Sciatic nerve (tissue), 2 donors: ENCODE data around the gene CRYBA4. TPM values are rescaled to one million over a fixed set of nuclear protein-coding genes. Genes with fewer than 3 reads are reported as not detected.
"Not testable (repeated sequence)": the region's sequence is repeated elsewhere in the genome, so short reads cannot be mapped to it uniquely, and the experiment has no call there.

Experiments used
- ATAC-seq: fragments of 200-7000 bp; cut with Tn5 transposase; one replicate; pipeline ENCODE4 v1.9.1; 2020; ENCODE audit warnings: mild to moderate bottlenecking, moderate library complexity
- DNase-seq: peaks from one replicate; pipeline ENCODE4 v3.0.0-alpha.2; 2020; ENCODE audit warnings: low spot score
- intact Hi-C: fragments of 100-400 bp; cut with DNase I; formaldehyde crosslinking; loops from one replicate; pipeline ENCODE4 v1.14.2; 2022
- total RNA-seq: library from RNA; stranded (reverse); fragmentation: NEBNext Ultra II Directional; extraction: Animal tissue kit (Norgen Biotek cat#: 25700); gene quantifications from one replicate; pipeline ENCODE4 v1.2.1, GENCODE V29; 2021
- donor health status: DM: no; HTN: no; CAD: no.
- donor health status: DM: no; HTN: no; CAD: no.

Gene CRYBA4
- total RNA-seq, 1 donor from 2014 or later = not detected

DNA sequence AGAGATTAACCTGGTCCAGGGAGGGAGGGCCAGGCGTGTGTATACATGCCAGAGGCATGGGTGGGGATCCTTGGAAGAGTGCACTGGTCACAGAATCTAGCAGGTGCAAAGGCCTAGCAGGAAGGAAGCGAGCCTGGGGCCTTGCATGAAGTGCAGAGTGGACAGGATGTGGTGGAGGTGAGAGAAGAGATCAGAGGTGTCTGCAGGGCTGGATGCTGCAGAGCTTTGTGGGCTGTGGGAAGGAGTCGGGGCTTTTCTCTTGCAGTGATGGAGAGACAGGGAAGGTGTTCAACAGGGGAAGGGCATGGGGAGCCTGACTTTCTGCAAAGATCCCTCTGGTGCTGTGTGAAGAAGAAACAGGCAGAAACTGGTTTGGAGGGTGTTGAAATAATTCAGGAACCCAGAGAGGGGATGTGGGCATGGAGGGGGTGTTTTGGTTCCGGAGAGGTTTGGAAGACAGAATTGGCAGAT lies 29.3 kb upstream of the CRYBA4 start:
- intact Hi-C loops = no loop called here
- DNase-seq = no peak
- no peak for ATAC-seq

DNA sequence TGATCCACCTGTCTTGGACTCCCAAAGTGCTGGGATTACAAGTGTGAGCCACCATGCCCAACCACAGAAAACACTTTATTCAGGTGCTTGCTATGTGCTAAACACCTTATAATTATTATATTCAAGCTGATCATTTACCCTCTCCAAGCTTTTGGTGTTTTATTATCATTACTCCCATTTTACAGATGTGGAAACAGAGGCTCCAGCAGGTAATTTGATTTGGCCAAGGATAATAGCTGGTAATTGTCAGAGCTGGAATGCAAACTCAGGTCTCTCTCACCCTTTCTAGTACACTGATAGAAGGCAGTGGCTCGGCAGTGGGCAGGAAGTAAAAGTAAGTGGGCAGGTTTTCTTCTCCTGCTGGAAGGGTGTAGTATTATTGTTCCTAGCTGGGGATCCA lies 28.0 kb upstream of the CRYBA4 start:
- DNase-seq = no peak
- no peak for ATAC-seq
- intact Hi-C loops = no loop called here

DNA sequence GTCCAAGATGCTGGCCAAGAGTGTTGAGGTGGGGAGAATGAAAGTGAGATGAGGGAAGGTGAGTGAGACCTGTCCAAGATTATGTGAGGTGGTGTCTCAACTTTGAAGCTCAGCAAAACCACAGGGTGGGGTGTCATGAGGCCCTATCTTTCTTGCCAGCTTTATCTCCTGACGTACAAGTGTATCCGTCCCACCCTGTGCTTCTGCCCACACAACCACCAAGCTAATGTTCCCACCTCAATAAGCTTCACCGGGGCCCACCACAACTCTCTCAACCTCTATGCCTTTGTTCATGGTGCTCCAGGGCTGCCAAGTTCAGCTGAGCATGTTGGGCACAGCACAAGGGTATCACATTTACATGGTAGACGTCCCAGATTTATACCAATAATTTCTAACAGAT lies 24.7 kb upstream of the CRYBA4 start:
- ATAC-seq (no peak), DNase-seq (no peak)
- intact Hi-C loops = no loop called here

DNA sequence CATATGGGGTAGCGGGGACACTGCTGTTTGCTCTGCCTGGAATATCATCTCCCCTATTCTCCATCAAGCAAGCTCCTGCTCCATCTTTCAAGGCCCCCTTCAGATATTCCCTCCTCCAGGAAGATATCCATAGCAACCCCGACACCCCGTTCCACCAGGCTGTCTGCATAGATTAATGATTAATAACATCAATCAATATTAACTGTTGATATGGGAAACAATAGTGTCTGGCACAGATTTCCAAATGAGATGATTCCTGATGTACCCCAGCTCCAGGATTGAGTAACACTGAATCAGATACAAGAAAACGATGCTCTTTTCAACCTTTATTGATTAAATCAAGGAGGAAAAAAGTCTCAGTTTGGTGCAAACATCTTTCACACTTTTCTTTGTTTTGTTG lies 24.3 kb upstream of the CRYBA4 start:
- ATAC-seq = no peak

DNA sequence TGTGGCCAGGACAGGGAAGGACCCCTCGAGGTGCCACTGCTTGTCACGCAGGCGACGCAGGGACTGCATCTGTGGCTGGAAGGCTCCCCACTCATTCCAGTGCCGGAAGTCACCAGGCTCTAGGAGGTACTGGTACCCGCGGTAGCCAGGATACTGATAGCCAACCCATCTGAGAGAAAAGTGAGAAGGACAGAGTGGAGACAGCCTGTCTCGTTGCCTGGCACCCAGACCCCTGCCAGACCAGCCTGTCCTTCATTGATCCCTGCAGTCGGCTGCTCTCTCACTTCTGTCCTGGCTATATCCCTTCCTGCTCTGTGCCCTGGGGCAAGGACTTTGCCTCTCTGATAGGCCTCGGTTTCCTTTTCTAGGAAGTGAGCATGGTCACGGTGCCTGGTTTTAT lies 22.3 kb upstream of the CRYBA4 start:
- no peak for DNase-seq
- no peak for ATAC-seq
- intact Hi-C loops = no loop called here

More for the DNA sequence above, 24.3 kb upstream of the CRYBA4 start:
- intact Hi-C loops = no loop called here
- DNase-seq = no peak

DNA sequence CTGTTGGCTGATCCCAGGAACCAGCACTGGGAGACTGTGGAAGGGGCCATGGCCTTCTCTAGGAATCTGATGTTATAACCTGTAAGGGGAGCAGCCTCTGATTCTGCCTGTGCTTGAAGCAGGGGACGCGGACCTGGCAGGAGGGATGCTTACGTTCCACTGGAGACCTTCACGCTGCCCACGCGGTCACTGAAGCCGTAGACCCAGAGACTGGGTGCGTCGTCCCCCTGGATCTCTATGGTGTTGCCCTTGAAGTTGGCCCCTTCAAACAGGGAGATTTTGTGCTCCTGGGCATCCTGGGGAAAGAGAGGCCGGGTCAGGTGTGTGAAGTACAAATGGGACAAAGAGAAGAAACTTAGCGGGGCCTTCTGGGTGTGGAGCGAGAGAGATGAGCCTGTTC lies 20.0 kb upstream of the CRYBA4 start:
- intact Hi-C loops = no loop called here
- ATAC-seq (no peak), DNase-seq (no peak)

DNA sequence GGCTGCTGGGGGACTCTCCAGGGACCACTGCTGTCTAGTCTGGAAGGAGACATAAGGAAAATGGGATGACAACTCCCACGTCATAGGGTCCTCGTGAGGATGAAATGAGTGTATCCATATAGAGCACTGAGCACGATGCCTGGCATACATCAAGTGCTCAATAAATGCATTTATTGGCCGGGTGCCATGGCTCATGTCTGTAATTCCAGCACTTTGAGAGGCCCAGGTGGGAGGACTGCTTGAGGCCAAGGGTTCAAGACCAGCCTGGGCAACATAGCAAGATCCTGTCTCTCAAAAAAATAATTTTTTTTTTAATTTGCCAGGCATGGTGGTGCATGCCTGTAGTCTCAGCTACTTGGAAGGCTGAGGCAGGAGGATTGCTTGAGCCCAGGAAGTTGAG lies 19.6 kb upstream of the CRYBA4 start:
- no peak for ATAC-seq
- intact Hi-C loops = no loop called here

DNA sequence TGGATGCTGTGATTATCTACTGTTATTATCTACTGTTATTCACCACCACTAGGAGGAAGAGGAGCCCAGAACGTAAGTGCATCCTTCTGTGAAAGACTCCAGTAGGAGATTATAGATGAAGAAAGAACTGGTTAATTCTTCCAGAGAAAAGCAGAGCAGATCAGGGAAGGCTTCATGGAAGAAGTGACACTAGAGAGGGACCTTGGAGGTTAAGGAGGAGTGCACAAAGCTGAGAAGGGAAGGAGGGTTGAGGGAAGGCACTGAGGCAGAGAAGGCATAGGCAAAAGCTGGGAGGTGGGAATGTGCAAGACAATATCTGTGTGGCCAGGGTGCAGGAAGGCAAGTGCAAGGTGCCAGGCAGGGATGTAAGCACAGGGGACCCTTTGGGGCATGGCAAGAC lies 17.4 kb upstream of the CRYBA4 start:
- ATAC-seq = no peak
- intact Hi-C loops = no loop called here

More for the DNA sequence above, 19.6 kb upstream of the CRYBA4 start:
- DNase-seq = no peak

DNA sequence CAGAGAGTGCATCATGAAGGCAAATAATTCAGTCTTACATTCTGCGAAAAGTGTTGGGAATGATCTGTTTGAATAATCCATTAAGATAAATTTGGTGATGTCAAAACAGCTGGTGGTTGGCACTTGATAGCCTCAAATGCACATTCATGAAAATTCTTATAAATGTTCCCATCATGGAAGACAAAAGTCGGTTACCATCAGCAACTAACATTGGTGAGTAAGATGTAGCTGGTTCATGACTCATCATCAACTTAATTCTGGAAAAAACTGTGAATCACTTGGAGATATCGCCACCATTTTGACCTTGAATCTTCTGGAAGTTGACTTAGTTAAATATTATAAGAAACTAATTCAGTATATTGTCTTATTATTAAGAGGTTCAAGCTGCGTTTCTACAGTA lies 15.2 kb upstream of the CRYBA4 start:
- intact Hi-C loops = no loop called here

More for the DNA sequence above, 17.4 kb upstream of the CRYBA4 start:
- no peak for DNase-seq

DNA sequence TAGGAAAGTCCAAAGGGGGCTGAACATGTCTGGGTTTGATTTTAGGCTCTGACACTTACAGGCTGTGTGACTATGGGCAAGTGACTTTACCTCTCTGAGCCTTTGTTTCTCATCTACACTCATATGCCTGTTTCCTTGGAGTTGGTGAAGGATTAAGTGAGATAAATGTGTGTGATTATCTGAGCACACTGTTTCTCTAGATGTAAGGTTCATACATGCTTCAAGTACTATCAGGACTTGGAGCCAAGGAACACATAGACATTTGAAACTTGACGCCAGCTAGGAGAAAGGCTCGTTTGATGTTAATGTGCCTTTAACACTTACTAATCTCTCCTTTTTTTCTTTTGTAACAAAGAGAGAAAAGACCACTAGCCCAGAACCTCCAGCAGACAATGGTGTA lies 13.6 kb upstream of the CRYBA4 start:
- no peak for DNase-seq
- intact Hi-C loops = no loop called here
- no peak for ATAC-seq

More for the DNA sequence above, 15.2 kb upstream of the CRYBA4 start:
- ATAC-seq = no peak
- no peak for DNase-seq

DNA sequence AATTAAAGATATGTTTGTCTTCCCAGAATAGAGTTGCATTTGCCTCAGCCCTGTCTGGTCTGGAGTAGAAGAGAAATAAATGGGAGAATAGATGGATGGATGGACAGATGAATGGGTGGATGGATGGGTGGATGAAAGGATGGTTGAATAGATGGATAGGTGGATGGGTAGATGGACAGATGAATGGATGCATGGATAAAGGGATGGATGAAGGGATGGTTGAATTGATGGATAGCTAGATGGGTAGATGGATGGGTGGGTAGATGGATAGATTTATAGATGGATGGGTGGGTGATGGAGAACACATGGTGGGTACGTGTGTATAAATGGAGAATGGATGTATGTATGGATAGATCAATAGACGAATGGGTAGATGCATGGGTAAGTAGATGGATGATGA lies 12.5 kb upstream of the CRYBA4 start:
- intact Hi-C loops = no loop called here
- no peak for DNase-seq
- no peak for ATAC-seq

DNA sequence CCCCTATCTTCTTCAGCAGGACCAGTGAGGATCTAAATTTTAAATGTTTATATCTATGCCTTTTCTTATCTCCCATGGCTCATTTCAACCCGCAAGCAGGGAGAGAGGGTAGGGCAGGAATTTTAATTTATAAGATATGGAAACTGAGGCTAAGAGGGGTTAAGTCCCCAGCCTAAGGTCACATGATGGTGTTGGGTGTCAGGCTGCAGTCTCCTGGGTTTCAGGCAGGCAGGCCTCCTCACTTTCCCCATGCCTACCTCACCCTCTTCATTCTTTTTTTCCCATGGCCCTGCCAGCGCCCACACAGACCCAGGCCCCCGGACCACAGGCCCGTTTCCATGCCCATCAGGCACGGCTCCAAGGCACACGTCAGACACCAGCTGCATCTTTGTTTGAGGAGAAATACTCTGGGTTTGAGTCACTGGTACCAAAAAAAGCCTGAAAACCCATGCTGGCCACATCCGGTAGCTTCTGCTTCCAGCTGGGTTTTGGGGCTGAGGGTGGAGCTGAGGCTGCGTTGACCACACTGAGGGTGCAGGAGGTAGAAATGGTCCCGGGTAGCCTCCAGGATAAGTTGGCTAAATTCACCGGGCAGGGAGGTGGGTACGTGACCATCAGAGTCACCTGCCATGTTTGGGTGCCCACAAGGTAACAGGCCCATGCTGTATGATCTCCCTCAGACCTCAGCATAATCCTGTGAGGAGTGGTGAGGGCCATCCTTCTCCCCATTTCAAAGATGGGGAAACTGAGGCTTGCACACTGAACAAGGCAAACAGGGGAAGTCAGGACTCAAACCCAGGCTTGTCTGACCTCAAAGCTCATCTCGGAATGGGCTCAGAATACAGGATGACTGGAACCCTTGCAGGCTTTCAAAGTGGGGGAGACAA lies 11.4 kb upstream of the CRYBA4 start:
- DNase-seq (no peak), ATAC-seq (peak; percentile 74)
- intact Hi-C loops = no loop called here

DNA sequence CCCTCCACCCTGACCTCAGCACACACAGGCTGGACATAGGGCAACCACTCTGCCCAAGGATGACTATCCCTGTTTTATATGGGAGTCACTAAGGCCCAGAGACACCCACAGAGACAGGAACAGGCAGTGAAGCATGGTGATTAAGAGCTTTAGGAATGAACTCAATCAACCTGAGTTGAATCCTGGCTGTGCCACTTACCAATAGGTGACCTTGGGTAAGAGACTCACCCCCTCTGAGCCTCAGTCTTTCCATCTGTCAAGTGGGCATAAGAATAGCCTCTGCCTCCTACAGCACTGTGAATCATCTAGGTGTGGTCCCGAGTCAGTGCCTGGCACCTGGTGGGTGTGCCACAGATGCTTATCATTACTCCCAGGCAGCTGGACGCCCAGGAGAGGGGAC lies 10.8 kb upstream of the CRYBA4 start:
- ATAC-seq (no peak), DNase-seq (no peak)
- intact Hi-C loops = no loop called here

DNA sequence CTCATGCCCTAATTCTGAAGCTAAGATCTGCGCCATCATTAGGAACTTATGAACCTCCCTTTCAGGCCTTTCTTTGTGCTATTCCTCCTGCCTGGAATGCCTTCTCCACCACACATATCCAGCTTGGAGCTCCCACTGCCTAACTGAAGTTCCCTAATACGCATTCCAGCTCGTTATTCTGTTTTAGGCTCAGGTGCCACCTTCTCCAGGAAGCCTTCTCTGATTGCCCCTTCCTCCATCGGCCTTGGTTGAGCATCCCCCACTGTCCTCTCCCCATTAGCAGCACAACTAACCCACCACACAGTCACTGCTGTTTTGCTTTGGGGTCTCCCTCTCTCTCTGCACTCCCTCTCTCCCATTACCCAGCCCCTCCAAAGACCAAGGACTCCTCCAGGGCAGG lies 9.1 kb upstream of the CRYBA4 start:
- ATAC-seq (no peak), DNase-seq (no peak)
- intact Hi-C loops = no loop called here

DNA sequence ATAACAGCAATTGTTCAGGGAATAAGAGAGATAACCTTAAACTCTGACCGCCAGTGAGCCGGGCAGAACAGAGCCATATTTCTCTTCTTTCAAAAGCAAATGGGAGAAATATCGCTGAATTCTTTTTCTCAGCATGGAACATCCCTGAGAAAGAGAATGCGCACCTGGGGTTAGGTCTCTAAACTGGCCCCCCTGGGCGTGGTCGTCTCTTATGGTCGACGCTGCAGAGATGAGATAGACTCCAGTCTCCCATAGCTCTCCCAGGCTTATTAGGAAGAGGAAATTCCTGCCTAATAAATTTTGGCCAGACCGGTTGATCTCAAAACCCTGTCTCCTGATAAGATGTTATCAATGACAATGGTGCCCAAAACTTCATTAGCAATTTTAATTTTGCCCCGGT lies 8.0 kb upstream of the CRYBA4 start:
- ATAC-seq, intact Hi-C loops, DNase-seq: not testable (repeated sequence)

DNA sequence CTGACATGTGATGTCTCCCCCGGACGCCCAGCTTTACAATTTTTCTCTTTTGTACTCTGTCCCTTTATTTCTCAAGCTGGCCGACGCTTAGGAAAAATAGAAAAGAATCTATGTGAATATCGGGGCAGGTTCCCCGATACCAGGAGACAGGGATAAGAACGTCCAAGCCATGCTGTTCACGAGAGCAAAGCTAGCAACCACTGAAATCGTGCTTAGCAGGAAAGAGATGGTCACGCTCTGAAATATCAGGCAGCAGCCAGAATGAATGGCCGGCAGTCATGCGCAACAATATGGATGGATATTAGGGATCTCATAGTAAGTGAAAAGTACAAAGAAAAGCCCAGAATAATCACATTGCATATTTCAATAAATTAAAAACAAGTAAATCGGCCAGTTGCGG lies 7.4 kb upstream of the CRYBA4 start:
- DNase-seq = no peak
- intact Hi-C loops = no loop called here
- no peak for ATAC-seq

DNA sequence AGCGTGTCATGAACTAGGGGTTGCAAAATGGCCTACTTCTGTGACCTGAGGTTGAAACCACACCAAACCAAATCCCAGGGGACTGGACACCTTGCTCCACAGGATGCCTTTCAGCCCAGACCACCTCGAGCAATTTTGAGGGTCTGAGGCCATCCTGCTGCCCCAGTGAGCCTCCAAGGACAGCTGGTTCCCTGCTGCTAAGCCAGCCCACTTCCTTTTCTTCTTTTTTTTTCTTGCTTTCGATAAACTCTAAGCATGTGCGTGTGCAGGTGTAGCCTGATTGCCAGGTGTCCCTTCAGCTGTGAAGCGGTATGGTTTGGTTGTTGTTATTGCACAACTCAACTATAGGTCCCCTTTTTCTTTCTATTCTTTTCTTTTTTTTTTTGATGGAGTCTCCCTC lies 6.6 kb upstream of the CRYBA4 start:
- ATAC-seq = no peak
- intact Hi-C loops = no loop called here

DNA sequence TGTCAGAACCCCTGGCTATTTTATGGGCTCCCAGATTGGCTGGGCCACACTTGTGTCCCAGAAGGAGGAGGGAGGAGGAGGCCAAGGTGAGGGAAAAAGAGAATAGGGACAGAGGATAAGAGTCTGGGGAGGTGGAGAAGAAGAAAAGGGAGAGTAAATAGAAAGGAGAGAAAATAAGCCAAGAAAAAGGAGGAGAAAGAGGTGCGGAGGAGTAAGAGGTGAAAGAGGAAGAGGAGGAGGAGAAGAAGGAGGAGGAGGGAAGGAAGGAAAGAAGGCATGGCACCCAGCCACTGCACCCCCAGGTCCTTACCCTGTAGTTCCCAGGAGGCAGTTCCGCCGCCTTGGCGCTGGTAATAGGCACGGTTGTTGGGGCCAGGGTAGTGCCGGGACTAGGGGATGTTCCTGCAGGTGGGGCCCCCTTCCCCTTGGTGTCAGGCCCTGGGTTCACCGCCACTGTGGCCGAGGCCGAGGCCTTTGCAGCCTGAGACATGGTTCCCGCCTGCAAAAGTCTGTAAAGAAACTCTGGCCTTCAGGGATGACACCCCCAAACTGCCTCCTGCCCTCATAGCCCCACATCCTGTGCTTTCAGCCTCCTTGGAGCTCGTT lies 5.8 kb upstream of the CRYBA4 start:
- DNase-seq = no peak
- ATAC-seq = peak; percentile 31
- intact Hi-C loops = no loop called here

More for the DNA sequence above, 6.6 kb upstream of the CRYBA4 start:
- DNase-seq = no peak

DNA sequence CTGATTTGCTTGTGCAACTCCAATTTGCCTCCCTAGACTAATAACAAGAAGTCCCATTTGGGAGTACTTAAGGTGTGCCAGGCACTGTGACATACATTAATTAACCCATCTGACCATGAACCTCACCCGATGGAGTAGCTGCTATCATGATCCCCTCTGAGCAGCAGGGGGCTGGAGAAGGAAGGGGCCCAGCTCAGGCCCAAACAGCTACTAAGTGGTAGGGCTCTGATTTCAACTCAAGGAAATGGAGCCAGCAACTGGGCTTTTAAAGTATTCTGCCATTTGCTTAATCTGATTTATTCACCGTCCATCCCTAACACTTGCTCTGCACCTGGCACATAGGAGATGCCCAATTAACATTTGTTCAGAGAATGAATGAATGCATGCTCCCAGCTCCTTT lies 5.1 kb upstream of the CRYBA4 start:
- no peak for DNase-seq
- intact Hi-C loops = no loop called here
- ATAC-seq = no peak
